Liver (tissue), 9 donors: ENCODE measurements around the gene SEC22A. TPM values are rescaled to one million over a fixed set of nuclear protein-coding genes. Genes with fewer than 3 reads are reported as not detected.

Source experiments
- DNase-seq: peaks from one replicate; pipeline ENCODE4 v3.0.0-alpha.2; 2017; ENCODE audit warnings: low spot score
- H3K27ac ChIP-seq, 2 donors: one replicate each; pipeline ENCODE4 v1.7.0; 2013; ENCODE audit warnings: inconsistent platforms in 2 of 2, low read length in 2 of 2, control low read depth in 1 of 2, low read depth in 1 of 2, mild to moderate bottlenecking in 1 of 2
- H3K27me3 ChIP-seq, 4 donors: one replicate each; pipeline versions ENCODE4 v1.6.1 to v1.7.0; 2013; ENCODE audit warnings: low read length in 3 of 4, inconsistent platforms in 1 of 4, mild to moderate bottlenecking in 1 of 4, moderate library complexity in 1 of 4; ENCODE audit not compliant: control insufficient read depth in 4 of 4, insufficient read depth in 4 of 4
- H3K36me3 ChIP-seq, 4 donors: one replicate each; pipeline versions ENCODE4 v1.6.1 to v1.7.0; 2013; ENCODE audit warnings: low read length in 3 of 4, mild to moderate bottlenecking in 3 of 4, low read depth in 1 of 4, moderate library complexity in 1 of 4; ENCODE audit not compliant: control insufficient read depth in 4 of 4, insufficient read depth in 3 of 4
- H3K4me1 ChIP-seq, 4 donors: one replicate each; pipeline versions ENCODE4 v1.6.1 to v1.7.0; 2013; ENCODE audit warnings: low read length in 3 of 4, mild to moderate bottlenecking in 3 of 4, moderate library complexity in 1 of 4; ENCODE audit not compliant: control insufficient read depth in 4 of 4, insufficient read depth in 4 of 4
- H3K4me3 ChIP-seq, 3 donors: one replicate each; pipeline versions ENCODE4 v1.6.1 to v1.7.0; 2013; ENCODE audit warnings: low read length in 3 of 3, control low read depth in 1 of 3, low read depth in 1 of 3, mild to moderate bottlenecking in 1 of 3
- H3K9ac ChIP-seq, 2 donors: one replicate each; pipeline ENCODE4 v1.7.0; 2013; ENCODE audit warnings: low read length in 2 of 2, mild to moderate bottlenecking in 2 of 2, moderate library complexity in 2 of 2, control low read depth in 1 of 2, low read depth in 1 of 2
- H3K9me3 ChIP-seq, 4 donors: one replicate each; pipeline versions ENCODE4 v1.6.1 to v1.7.0; 2013; ENCODE audit warnings: low read length in 3 of 4; ENCODE audit not compliant: control insufficient read depth in 4 of 4
- ATF3 ChIP-seq: IDR thresholded peaks from 2 replicates; pipeline ENCODE4 v1.6.1; 2016; ENCODE audit warnings: antibody characterized with exemption
- CTCF ChIP-seq: fragments of 150-350 bp; IDR thresholded peaks from 2 replicates; pipeline ENCODE4 v1.5.1; 2017; ENCODE audit warnings: improper control_type of control experiment, low read depth, low read length; ENCODE audit not compliant: missing input control
- EGR1 ChIP-seq, 2 donors: IDR thresholded peaks; 2 replicates each; pipeline ENCODE4 v1.6.1; 2016 to 2018; ENCODE audit warnings: antibody characterized with exemption in 2 of 2, low read depth in 2 of 2
- FOXA1 ChIP-seq: IDR thresholded peaks from 2 replicates; pipeline ENCODE4 v1.6.1; 2016; ENCODE audit warnings: antibody characterized with exemption
- FOXA2 ChIP-seq: IDR thresholded peaks from 2 replicates; pipeline ENCODE4 v1.6.1; 2016; ENCODE audit warnings: antibody characterized with exemption
- GABPA ChIP-seq, 2 donors: IDR thresholded peaks in 1 of 2; conservative IDR thresholded peaks in 1 of 2; 2 replicates each; pipeline ENCODE4 v1.6.1; 2016; ENCODE audit warnings: antibody characterized with exemption in 2 of 2, mild to moderate bottlenecking in 1 of 2, moderate library complexity in 1 of 2
- HNF4A ChIP-seq, 2 donors: conservative IDR thresholded peaks; 2 replicates each; pipeline ENCODE4 v1.6.1; 2016; ENCODE audit warnings: antibody characterized with exemption in 2 of 2, mild to moderate bottlenecking in 2 of 2
- HNF4G ChIP-seq: IDR thresholded peaks from 2 replicates; pipeline ENCODE4 v1.6.1; 2016; ENCODE audit warnings: antibody characterized with exemption
- JUND ChIP-seq, 2 donors: IDR thresholded peaks; 2 replicates each; pipeline ENCODE4 v1.6.1; 2016; ENCODE audit warnings: antibody characterized with exemption in 2 of 2
- NR2F2 ChIP-seq: IDR thresholded peaks from 2 replicates; pipeline ENCODE4 v1.6.1; 2016; ENCODE audit warnings: antibody characterized with exemption
- RAD21 ChIP-seq, 2 donors: IDR thresholded peaks; 2 replicates each; pipeline ENCODE4 v1.6.1; 2016; ENCODE audit warnings: antibody characterized with exemption in 2 of 2, mild to moderate bottlenecking in 2 of 2
- RXRA ChIP-seq, 2 donors: IDR thresholded peaks; 2 replicates each; pipeline ENCODE4 v1.6.1; 2017 to 2018; ENCODE audit warnings: antibody characterized with exemption in 2 of 2, mild to moderate bottlenecking in 1 of 2
- SP1 ChIP-seq: IDR thresholded peaks from 2 replicates; pipeline ENCODE4 v1.6.1; 2018; ENCODE audit warnings: antibody characterized with exemption, mild to moderate bottlenecking
- TAF1 ChIP-seq: conservative IDR thresholded peaks from 2 replicates; pipeline ENCODE4 v1.6.1; 2016; ENCODE audit warnings: antibody characterized with exemption, mild to moderate bottlenecking
- YY1 ChIP-seq: IDR thresholded peaks from 2 replicates; pipeline ENCODE4 v1.6.1; 2016; ENCODE audit warnings: antibody characterized with exemption, mild to moderate bottlenecking
- WGBS: extraction: QIAGEN DNeasy Blood & Tissue Kit; methylation state at CpG from one replicate; pipeline ENCODE4 v1.1.7; 2013; 5-methylcytosine and 5-hydroxymethylcytosine counted together
- polyA plus RNA-seq, 2 donors: library from polyadenylated mRNA; stranded (reverse) in 1 of 2; unstranded in 1 of 2; fragments of 200-250 nt in 1 of 2; fragments of >200 nt in 1 of 2; fragmentation: Nextera tagmentation in 1 of 2; extraction: Ambion mirVana in 1 of 2; gene quantifications; one replicate each; pipeline versions ENCODE4 v1.2.1 to v1.2.3, GENCODE V29; 2013 to 2015
- total RNA-seq, 2 donors: library from RNA; depleted of rRNA; stranded (reverse); fragments of >200 nt; gene quantifications; one replicate each; pipeline ENCODE4 v1.2.3, GENCODE V29; 2014
- TF ChIP-seq, protein P1 (sequence below): IDR thresholded peaks from 2 replicates; pipeline ENCODE4 v1.6.1; 2016; ENCODE audit warnings: antibody characterized with exemption
- TF ChIP-seq, protein P2 (sequence below): IDR thresholded peaks from 2 replicates; pipeline ENCODE4 v1.6.1; 2016; ENCODE audit warnings: antibody characterized with exemption, mild to moderate bottlenecking
- TF ChIP-seq, protein P3 (sequence below): IDR thresholded peaks from 2 replicates; pipeline ENCODE4 v1.6.1; 2016; ENCODE audit warnings: antibody characterized with exemption
- donor health status: healthy.
- donor health status: healthy.
- donor health status: healthy.
- donor health status: healthy.
- donor health status: healthy.

SEC22A gene
- total and polyA plus RNA-seq, 4 donors: 9.7 to 21.7 (median 16.1) TPM

- Histone ChIP-seq H3K4me3 (no peak overlapping the region), H3K27me3 (no peaks in the 10 kb centered on the region), H3K27ac (no peak overlapping the region), H3K36me3 (peaks cover 0 to 3% (median 0%) of the 10 kb centered on the region in 4 donors), H3K9ac (no peak overlapping the region), H3K9me3 (no peaks in the 10 kb centered on the region), H3K4me1 (no peaks in the 10 kb centered on the region)
- no peak for DNase-seq
- 72% methylated on average over 4 of the region's 4 CpGs for WGBS
- TF ChIP-seq TAF1 (no peak), HNF4G (no peak), YY1 (no peak), NR2F2 (no peak), RAD21 (IDR thresholded peaks at IDR 0.05) (no peak), EGR1 (IDR thresholded peaks at IDR 0.05; ENCODE audit: low read depth in 2 of 2) (no peak), SP1 (no peak), RXRA (IDR thresholded peaks at IDR 0.05) (no peak), JUND (IDR thresholded peaks at IDR 0.05) (no peak), FOXA2 (no peak), FOXA1 (no peak), GABPA (IDR thresholded peaks at IDR 0.05 in 1 of 2, conservative IDR thresholded peaks at IDR 0.05 in 1 of 2) (no peak), CTCF (no peak), ATF3 (no peak), HNF4A (conservative IDR thresholded peaks at IDR 0.05) (no peak)
- TF ChIP-seq, protein P1, sequence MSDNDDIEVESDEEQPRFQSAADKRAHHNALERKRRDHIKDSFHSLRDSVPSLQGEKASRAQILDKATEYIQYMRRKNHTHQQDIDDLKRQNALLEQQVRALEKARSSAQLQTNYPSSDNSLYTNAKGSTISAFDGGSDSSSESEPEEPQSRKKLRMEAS: no peak
- TF ChIP-seq, protein P2, sequence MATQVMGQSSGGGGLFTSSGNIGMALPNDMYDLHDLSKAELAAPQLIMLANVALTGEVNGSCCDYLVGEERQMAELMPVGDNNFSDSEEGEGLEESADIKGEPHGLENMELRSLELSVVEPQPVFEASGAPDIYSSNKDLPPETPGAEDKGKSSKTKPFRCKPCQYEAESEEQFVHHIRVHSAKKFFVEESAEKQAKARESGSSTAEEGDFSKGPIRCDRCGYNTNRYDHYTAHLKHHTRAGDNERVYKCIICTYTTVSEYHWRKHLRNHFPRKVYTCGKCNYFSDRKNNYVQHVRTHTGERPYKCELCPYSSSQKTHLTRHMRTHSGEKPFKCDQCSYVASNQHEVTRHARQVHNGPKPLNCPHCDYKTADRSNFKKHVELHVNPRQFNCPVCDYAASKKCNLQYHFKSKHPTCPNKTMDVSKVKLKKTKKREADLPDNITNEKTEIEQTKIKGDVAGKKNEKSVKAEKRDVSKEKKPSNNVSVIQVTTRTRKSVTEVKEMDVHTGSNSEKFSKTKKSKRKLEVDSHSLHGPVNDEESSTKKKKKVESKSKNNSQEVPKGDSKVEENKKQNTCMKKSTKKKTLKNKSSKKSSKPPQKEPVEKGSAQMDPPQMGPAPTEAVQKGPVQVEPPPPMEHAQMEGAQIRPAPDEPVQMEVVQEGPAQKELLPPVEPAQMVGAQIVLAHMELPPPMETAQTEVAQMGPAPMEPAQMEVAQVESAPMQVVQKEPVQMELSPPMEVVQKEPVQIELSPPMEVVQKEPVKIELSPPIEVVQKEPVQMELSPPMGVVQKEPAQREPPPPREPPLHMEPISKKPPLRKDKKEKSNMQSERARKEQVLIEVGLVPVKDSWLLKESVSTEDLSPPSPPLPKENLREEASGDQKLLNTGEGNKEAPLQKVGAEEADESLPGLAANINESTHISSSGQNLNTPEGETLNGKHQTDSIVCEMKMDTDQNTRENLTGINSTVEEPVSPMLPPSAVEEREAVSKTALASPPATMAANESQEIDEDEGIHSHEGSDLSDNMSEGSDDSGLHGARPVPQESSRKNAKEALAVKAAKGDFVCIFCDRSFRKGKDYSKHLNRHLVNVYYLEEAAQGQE: no peak
- TF ChIP-seq, protein P3, sequence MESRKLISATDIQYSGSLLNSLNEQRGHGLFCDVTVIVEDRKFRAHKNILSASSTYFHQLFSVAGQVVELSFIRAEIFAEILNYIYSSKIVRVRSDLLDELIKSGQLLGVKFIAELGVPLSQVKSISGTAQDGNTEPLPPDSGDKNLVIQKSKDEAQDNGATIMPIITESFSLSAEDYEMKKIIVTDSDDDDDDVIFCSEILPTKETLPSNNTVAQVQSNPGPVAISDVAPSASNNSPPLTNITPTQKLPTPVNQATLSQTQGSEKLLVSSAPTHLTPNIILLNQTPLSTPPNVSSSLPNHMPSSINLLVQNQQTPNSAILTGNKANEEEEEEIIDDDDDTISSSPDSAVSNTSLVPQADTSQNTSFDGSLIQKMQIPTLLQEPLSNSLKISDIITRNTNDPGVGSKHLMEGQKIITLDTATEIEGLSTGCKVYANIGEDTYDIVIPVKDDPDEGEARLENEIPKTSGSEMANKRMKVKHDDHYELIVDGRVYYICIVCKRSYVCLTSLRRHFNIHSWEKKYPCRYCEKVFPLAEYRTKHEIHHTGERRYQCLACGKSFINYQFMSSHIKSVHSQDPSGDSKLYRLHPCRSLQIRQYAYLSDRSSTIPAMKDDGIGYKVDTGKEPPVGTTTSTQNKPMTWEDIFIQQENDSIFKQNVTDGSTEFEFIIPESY: no peak
These were observed 99.8 kb downstream of the SEC22A start for GRCh38 chr3:123301331-123302184.
